ENCODE data around the gene HBB.
"Not testable (repeated sequence)": the region's sequence is repeated elsewhere in the genome, so short reads cannot be mapped to it uniquely, and the experiment has no call there.

HBB gene
- 0 to 0.09 (median 0) reads per million in 4 experiments for total RNA-seq

- DNase-seq, result no peak
Observed at GRCh38 chr11:5226732-5227310, at the start of gene HBB. Gene HBB (minus strand): TSS chr11:5227071. CDS start chr11:5227021, 50 bp downstream.

- no peak for DNase-seq
Observed at GRCh38 chr11:5275369-5276110, 48.7 kb upstream of the HBB start.

- no peak for DNase-seq
Observed at GRCh38 chr11:5274395-5274794, 47.5 kb upstream of the HBB start.

- DNase-seq, result no peak
Observed at GRCh38 chr11:5272395-5273017, 45.6 kb upstream of the HBB start.

GRCh38 chr11:5269715-5270147, 42.9 kb upstream of the HBB start, which contains the start of gene HBE1:
Gene HBE1 (minus strand): TSS chr11:5269945. CDS start chr11:5269890, 55 bp downstream.
- no peak for DNase-seq

- no peak for DNase-seq
Observed at GRCh38 chr11:5267033-5267563, 40.2 kb upstream of the HBB start.

- no peak for DNase-seq
Observed at GRCh38 chr11:5266609-5267008, 39.7 kb upstream of the HBB start.

GRCh38 chr11:5265832-5266231, 39.0 kb upstream of the HBB start:
- DNase-seq, result no peak

- DNase-seq, result no peak
Observed at GRCh38 chr11:5258543-5259262, 31.8 kb upstream of the HBB start.

GRCh38 chr11:5257296-5257695, 30.4 kb upstream of the HBB start:
- DNase-seq, result no peak

GRCh38 chr11:5254646-5255413, 28.0 kb upstream of the HBB start, which contains the start of gene HBG2:
Gene HBG2 (minus strand): TSS chr11:5254781. CDS start chr11:5254728, 53 bp downstream.
- DNase-seq, result not testable (repeated sequence)

- not testable (repeated sequence) for DNase-seq
Observed at GRCh38 chr11:5254023-5254422, 27.2 kb upstream of the HBB start.

- DNase-seq, result not testable (repeated sequence)
Observed at GRCh38 chr11:5253440-5253839, 26.6 kb upstream of the HBB start.

- DNase-seq, result no peak
Observed at GRCh38 chr11:5252919-5253265, 26.0 kb upstream of the HBB start.

- no peak for DNase-seq
Observed at GRCh38 chr11:5252192-5252918, 25.5 kb upstream of the HBB start.

GRCh38 chr11:5251746-5252145, 24.9 kb upstream of the HBB start:
- no peak for DNase-seq

- no peak for DNase-seq
Observed at GRCh38 chr11:5250543-5251204, 23.8 kb upstream of the HBB start.

GRCh38 chr11:5249807-5250396, 23.0 kb upstream of the HBB start, which contains the start of gene HBG1:
Gene HBG1 (minus strand): TSS chr11:5249857. CDS start chr11:5249804, 53 bp downstream.
- not testable (repeated sequence) for DNase-seq

GRCh38 chr11:5248498-5248897, 21.6 kb upstream of the HBB start:
- not testable (repeated sequence) for DNase-seq

All from effector CD8-positive, alpha-beta T cell (primary cell).